ENCODE data around the gene MYH10.

Gene MYH10

DNA sequence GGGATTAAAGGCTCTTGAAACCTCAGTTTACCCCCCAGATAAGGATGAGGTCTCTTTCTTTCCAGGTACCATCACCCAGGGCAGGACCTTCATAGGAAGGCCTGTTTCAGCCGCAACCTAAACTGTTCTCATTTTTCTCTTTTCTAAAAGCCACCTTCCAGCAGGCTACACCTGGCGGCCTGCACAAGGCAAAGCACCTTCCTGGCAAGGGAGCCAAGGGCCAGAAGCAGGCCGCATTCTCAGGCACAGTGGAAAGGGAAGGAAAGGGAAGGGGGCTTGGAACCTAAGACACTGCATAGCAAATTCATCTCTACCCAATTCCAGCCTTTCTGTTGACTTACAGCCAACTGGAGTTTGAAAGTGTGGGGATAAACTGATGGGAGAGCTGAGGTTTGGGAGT is 203.7 kb downstream of the MYH10 start:
- Histone ChIP-seq H3K27ac (ENCODE audit: low read depth, low read length) (no peak overlapping the region), H3K4me1 (ENCODE audit: control insufficient read depth, insufficient read depth, low read length) (no peaks in the 10 kb centered on the region), H3K9me3 (ENCODE audit: control insufficient read depth, insufficient read depth, low read depth, low read length) (no peaks in the 10 kb centered on the region), H3K4me3 (ENCODE audit: low read depth, low read length) (no peak overlapping the region), H3K36me3 (ENCODE audit: control insufficient read depth, insufficient read depth, low read length) (no peaks in the 10 kb centered on the region), H3K27me3 (ENCODE audit: control insufficient read depth, insufficient read depth, low read length) (no peaks in the 10 kb centered on the region), H3K9ac (ENCODE audit: low read length) (no peak overlapping the region)

- no peak overlapping the region for H3K4me3 ChIP-seq (ENCODE audit: low read depth, low read length)
- H3K9ac ChIP-seq (ENCODE audit: low read length) = no peak overlapping the region
- no peaks in the 10 kb centered on the region for H3K27me3 ChIP-seq (ENCODE audit: control insufficient read depth, insufficient read depth, low read length)
- no peaks in the 10 kb centered on the region for H3K9me3 ChIP-seq (ENCODE audit: control insufficient read depth, insufficient read depth, low read depth, low read length)
- no peak overlapping the region for H3K27ac ChIP-seq (ENCODE audit: low read depth, low read length)
- H3K36me3 ChIP-seq (ENCODE audit: control insufficient read depth, insufficient read depth, low read length) = no peaks in the 10 kb centered on the region
- no peaks in the 10 kb centered on the region for H3K4me1 ChIP-seq (ENCODE audit: control insufficient read depth, insufficient read depth, low read length)
These were observed 204.3 kb downstream of the MYH10 start for GRCh38 chr17:8426094-8426720.
